ENCODE measurements around the gene PALLD.

GRCh38 chr4:168484626-168485025, 12.2 kb upstream of the PALLD start:
- no peak for TF ChIP-seq POLR2A (IDR thresholded peaks at IDR 0.05)
- TF ChIP-seq CTCF (IDR thresholded peaks at IDR 0.05): no peak
- TF ChIP-seq EP300 (IDR thresholded peaks at IDR 0.05): no peak
- TF ChIP-seq POLR2AphosphoS5 (IDR thresholded peaks at IDR 0.05): no peak

Measured in sigmoid colon (tissue), 4 donors.